Loucy (cell line): ENCODE measurements around the gene PGRMC2.

Experiments used
- EZH2phosphoT487 ChIP-seq: fragments of 200-600 bp; IDR thresholded peaks from 2 replicates; pipeline ENCODE4 v1.6.1; 2018; ENCODE audit warnings: antibody characterized with exemption, mild to moderate bottlenecking, moderate library complexity, borderline replicate concordance
- TF ChIP-seq, protein P1 (sequence below): fragments of 200-600 bp; sonication (generic); conservative IDR thresholded peaks from 2 replicates; pipeline ENCODE4 v1.5.1; 2014; ENCODE audit warnings: mild to moderate bottlenecking, antibody characterized with exemption, low read length

- TF ChIP-seq, protein P1, sequence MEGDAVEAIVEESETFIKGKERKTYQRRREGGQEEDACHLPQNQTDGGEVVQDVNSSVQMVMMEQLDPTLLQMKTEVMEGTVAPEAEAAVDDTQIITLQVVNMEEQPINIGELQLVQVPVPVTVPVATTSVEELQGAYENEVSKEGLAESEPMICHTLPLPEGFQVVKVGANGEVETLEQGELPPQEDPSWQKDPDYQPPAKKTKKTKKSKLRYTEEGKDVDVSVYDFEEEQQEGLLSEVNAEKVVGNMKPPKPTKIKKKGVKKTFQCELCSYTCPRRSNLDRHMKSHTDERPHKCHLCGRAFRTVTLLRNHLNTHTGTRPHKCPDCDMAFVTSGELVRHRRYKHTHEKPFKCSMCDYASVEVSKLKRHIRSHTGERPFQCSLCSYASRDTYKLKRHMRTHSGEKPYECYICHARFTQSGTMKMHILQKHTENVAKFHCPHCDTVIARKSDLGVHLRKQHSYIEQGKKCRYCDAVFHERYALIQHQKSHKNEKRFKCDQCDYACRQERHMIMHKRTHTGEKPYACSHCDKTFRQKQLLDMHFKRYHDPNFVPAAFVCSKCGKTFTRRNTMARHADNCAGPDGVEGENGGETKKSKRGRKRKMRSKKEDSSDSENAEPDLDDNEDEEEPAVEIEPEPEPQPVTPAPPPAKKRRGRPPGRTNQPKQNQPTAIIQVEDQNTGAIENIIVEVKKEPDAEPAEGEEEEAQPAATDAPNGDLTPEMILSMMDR: no peak
- no peak for TF ChIP-seq EZH2phosphoT487
Measured at GRCh38 chr4:128322986-128323385, 35.4 kb upstream of the PGRMC2 start.
